NB4 (cell line): Measurements from ENCODE around the gene CNTNAP2.

Experiments
- DNase-seq: peaks from one replicate; pipeline ENCODE4 v3.0.0; 2010; ENCODE audit warnings: low read depth
- H3K4me3 ChIP-seq: one replicate; pipeline ENCODE4 v1.5.1; 2011; ENCODE audit warnings: mild to moderate bottlenecking, low read depth, low read length, moderate library complexity
- MYC ChIP-seq: IDR thresholded peaks from 2 replicates; pipeline ENCODE4 v1.6.1; 2011; ENCODE audit warnings: low read depth, low read length
- POLR2A ChIP-seq: IDR thresholded peaks from 2 replicates; pipeline ENCODE4 v1.6.1; 2011; ENCODE audit warnings: mild to moderate bottlenecking; ENCODE audit not compliant: insufficient read length; ENCODE audit errors: extremely low read depth
- TF ChIP-seq, protein P1 (sequence below): IDR thresholded peaks from one replicate; pipeline ENCODE4 v1.5.1; 2012; ENCODE audit warnings: low read depth, low read length
- TF ChIP-seq, protein P2 (sequence below): IDR thresholded peaks from 2 replicates; pipeline ENCODE4 v1.6.1; 2011; ENCODE audit warnings: low read depth, low read length

Gene CNTNAP2

DNA sequence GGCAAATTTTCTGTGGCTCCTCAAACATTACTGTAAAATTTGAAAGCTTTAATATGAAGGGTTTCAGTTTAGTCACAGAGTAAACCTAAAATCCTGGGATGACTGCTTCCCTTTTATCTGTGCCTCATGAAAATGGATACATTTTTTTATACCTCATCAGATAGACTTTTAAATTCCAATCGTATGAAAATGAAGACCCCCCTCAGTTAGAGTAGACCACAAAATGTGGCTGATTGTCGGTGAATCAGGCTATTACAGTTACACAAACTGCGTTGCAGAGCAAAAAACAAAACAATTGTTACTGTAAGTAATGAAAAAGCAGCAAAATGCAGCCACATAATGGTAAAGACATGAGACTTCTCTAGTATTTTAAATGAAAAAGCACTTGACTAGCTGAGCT lies 296.2 kb downstream of the CNTNAP2 start:
- TF ChIP-seq, protein P1, sequence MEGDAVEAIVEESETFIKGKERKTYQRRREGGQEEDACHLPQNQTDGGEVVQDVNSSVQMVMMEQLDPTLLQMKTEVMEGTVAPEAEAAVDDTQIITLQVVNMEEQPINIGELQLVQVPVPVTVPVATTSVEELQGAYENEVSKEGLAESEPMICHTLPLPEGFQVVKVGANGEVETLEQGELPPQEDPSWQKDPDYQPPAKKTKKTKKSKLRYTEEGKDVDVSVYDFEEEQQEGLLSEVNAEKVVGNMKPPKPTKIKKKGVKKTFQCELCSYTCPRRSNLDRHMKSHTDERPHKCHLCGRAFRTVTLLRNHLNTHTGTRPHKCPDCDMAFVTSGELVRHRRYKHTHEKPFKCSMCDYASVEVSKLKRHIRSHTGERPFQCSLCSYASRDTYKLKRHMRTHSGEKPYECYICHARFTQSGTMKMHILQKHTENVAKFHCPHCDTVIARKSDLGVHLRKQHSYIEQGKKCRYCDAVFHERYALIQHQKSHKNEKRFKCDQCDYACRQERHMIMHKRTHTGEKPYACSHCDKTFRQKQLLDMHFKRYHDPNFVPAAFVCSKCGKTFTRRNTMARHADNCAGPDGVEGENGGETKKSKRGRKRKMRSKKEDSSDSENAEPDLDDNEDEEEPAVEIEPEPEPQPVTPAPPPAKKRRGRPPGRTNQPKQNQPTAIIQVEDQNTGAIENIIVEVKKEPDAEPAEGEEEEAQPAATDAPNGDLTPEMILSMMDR: no peak
- TF ChIP-seq MYC (no peak), POLR2A (no peak)
- TF ChIP-seq, protein P2, sequence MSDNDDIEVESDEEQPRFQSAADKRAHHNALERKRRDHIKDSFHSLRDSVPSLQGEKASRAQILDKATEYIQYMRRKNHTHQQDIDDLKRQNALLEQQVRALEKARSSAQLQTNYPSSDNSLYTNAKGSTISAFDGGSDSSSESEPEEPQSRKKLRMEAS: no peak
- H3K4me3 ChIP-seq: no peak overlapping the region
- no peak for DNase-seq

DNA sequence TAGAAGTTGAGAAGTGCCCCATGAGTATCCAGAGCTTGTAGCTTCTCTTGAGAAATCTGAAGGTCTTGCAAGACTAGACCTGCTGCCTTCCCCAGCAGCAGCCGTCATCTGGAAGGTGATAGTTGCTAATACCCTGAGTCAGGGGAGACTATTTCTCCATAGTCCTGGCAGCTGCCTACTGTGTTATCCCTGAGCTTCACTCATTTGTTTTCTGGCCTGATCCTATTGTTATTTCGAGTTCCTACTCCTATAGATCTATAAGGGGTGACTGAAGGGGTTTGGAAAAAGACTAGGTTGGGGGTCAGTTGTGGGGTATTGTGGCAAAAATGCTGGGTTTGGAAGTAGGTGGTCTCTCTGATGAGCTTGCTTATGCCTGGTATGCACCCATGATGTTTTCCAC lies 297.8 kb downstream of the CNTNAP2 start:
- TF ChIP-seq, protein P1: no peak
- TF ChIP-seq, protein P2: no peak
- no peak for TF ChIP-seq POLR2A
- TF ChIP-seq MYC: no peak
- H3K4me3 ChIP-seq: no peak overlapping the region
- DNase-seq: no peak

DNA sequence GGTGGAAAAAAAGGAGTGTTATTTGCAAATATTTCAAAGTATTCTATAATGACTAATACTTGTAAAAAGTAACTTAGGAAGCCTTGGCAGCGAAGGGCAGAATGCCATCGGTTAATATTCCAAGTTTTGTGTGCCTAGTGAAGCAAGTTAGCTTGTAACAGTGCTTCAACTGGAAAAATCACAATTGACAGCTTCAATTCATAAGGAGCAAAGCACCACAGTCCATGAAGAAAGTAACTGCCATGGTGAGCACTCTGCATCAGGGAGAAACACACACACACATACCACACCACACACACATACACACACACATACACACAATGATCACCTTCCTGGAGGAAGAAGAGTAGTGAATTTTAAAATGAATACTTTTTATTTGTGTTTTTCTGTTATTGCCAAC lies 298.3 kb downstream of the CNTNAP2 start:
- TF ChIP-seq, protein P2: no peak
- TF ChIP-seq, protein P1: no peak
- no peak for TF ChIP-seq POLR2A
- no peak for TF ChIP-seq MYC
- no peak for DNase-seq
- H3K4me3 ChIP-seq: no peak overlapping the region

DNA sequence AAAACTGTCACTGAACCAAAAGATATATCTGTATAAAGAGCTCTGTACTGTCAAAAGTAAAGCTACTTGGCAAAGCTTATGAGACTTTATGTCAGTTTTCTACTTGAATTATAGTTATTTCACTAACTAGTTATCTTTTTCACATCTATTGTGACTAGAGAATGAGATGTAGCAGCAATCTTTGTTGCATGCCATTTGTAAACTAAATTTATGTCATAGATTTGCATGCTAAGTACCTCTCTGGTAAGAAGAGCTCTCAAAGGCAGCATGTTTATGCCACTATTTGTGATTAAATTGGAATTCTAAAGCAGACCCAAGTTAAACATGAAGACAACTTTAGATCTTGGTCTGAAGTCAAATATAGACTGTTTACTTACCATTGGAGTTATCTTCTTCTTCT lies 300.6 kb downstream of the CNTNAP2 start:
- H3K4me3 ChIP-seq: no peak overlapping the region
- no peak for DNase-seq
- TF ChIP-seq, protein P2: no peak
- TF ChIP-seq MYC (no peak), POLR2A (no peak)
- TF ChIP-seq, protein P1: no peak

DNA sequence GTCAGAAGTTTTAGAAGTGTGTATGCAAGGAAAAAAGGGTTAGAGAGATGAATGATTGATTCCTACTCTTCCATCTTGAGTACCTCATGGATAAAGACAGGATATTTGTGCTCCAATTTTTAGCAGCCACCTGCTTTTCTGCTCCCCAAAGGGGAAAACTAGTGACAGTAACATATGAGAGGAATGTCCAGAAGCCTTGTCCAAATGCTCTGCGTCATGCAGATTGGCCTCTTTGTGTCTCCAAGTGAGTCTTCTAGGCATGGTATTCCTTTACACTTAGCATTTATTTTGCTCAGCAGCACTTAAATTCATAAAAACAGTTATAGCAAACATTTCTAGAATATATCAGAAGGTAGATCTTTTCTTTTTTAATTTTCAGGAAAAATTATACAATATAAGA lies 306.8 kb downstream of the CNTNAP2 start:
- TF ChIP-seq, protein P2: no peak
- no peak for TF ChIP-seq MYC
- TF ChIP-seq, protein P1: no peak
- TF ChIP-seq POLR2A: no peak
- no peak for DNase-seq
- H3K4me3 ChIP-seq: no peak overlapping the region

DNA sequence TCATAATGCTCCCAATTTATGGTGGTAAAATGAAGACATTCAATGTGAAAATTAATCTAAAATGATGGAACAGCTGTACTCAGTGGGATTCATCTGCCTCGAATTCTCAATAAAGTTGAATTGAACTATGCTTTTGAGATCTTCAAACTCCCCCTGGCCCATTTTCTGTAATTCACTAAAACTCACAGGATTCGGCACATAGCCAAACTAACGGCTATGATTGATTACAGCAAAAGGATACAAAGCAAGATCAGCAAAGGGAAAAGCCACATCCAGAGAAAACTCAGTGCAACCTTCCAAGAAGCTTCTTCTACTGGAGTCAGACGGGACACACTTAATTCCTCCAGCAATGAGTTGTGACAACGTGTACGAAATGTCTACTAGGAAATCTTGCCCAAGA lies 307.5 kb downstream of the CNTNAP2 start:
- H3K4me3 ChIP-seq: no peak overlapping the region
- no peak for DNase-seq
- TF ChIP-seq, protein P1: no peak
- TF ChIP-seq POLR2A (no peak), MYC (no peak)
- TF ChIP-seq, protein P2: no peak
